HepG2 (cell line): ENCODE results near the gene PRSS8. TPM values are rescaled to one million over a fixed set of nuclear protein-coding genes. Genes with fewer than 3 reads are reported as not detected.

Source experiments
- ATRX ChIP-seq: sonication (generic); formaldehyde crosslinking; IDR thresholded peaks from 2 replicates; pipeline ENCODE4 v1.4.0; 2020; ENCODE audit warnings: missing genetic modification reagents, borderline replicate concordance
- BATF2 ChIP-seq: sonication (generic); formaldehyde crosslinking; IDR thresholded peaks from 2 replicates; pipeline ENCODE4 v1.8.0; 2022; ENCODE audit warnings: mild to moderate bottlenecking, missing genetic modification reagents, moderate library complexity
- CTCF ChIP-seq: sonication (generic); formaldehyde crosslinking; IDR thresholded peaks from 2 replicates; pipeline ENCODE4 v1.5.0; 2020; ENCODE audit warnings: mild to moderate bottlenecking, missing genetic modification reagents, moderate library complexity
- DNMT1 ChIP-seq: sonication (generic); formaldehyde crosslinking; IDR thresholded peaks from 2 replicates; pipeline ENCODE4 v1.5.1; 2020; ENCODE audit warnings: mild to moderate bottlenecking, missing genetic modification reagents
- HDAC6 ChIP-seq: fragments of 200-600 bp; sonication (generic); IDR thresholded peaks from 2 replicates; pipeline ENCODE4 v1.7.0; 2017; ENCODE audit warnings: mild to moderate bottlenecking, antibody characterized with exemption, low read length, low read depth
- HMGA1 ChIP-seq: sonication (generic); formaldehyde crosslinking; conservative IDR thresholded peaks from 2 replicates; pipeline ENCODE4 v1.4.0; 2020; ENCODE audit warnings: missing genetic modification reagents
- KAT8 ChIP-seq: IDR thresholded peaks from 2 replicates; pipeline ENCODE4 v1.6.1; 2016; ENCODE audit warnings: missing genetic modification reagents, missing compliant biosample characterization
- MTF1 ChIP-seq: sonication (generic); formaldehyde crosslinking; IDR thresholded peaks from 2 replicates; pipeline ENCODE4 v1.5.0; 2020; ENCODE audit warnings: missing genetic modification reagents
- PAWR ChIP-seq: sonication (generic); formaldehyde crosslinking; IDR thresholded peaks from 2 replicates; pipeline ENCODE4 v1.4.0; 2020; ENCODE audit warnings: missing genetic modification reagents, mild to moderate bottlenecking, borderline replicate concordance
- RXRA ChIP-seq: sonication (generic); formaldehyde crosslinking; IDR thresholded peaks from 2 replicates; pipeline ENCODE4 v1.5.1; 2020; ENCODE audit warnings: missing genetic modification reagents
- SIX4 ChIP-seq: sonication (generic); formaldehyde crosslinking; IDR thresholded peaks from 2 replicates; pipeline ENCODE4 v1.4.0; 2020; ENCODE audit warnings: missing genetic modification reagents
- SMAD9 ChIP-seq: sonication (generic); formaldehyde crosslinking; IDR thresholded peaks from 2 replicates; pipeline ENCODE4 v1.5.1; 2020; ENCODE audit warnings: mild to moderate bottlenecking, missing genetic modification reagents
- TEAD2 ChIP-seq: sonication (generic); formaldehyde crosslinking; IDR thresholded peaks from 2 replicates; pipeline ENCODE4 v1.9.0; 2021; ENCODE audit warnings: missing genetic modification reagents
- TGIF2 ChIP-seq: IDR thresholded peaks from 2 replicates; pipeline ENCODE4 v1.6.1; 2016; ENCODE audit warnings: control low read depth, missing compliant biosample characterization
- U2AF2 ChIP-seq: fragments of 200-400 bp; formaldehyde crosslinking; IDR thresholded peaks from 2 replicates; pipeline ENCODE4 v1.6.1; 2017; ENCODE audit warnings: low read depth, mild to moderate bottlenecking, low read length
- ZBTB39 ChIP-seq: sonication (generic); formaldehyde crosslinking; IDR thresholded peaks from 2 replicates; pipeline ENCODE4 v1.5.0; 2020; ENCODE audit warnings: missing genetic modification reagents
- ZNF20 ChIP-seq: sonication (generic); formaldehyde crosslinking; IDR thresholded peaks from 2 replicates; pipeline ENCODE4 v1.4.0; 2020; ENCODE audit warnings: mild to moderate bottlenecking, moderate library complexity, missing genetic modification reagents
- ZNF256 ChIP-seq: sonication (generic); formaldehyde crosslinking; conservative IDR thresholded peaks from 2 replicates; pipeline ENCODE4 v1.4.0; 2020; ENCODE audit warnings: missing genetic modification reagents
- ZNF441 ChIP-seq: sonication (generic); formaldehyde crosslinking; IDR thresholded peaks from 2 replicates; pipeline ENCODE4 v1.7.0; 2021; ENCODE audit warnings: missing genetic modification reagents, borderline replicate concordance
- ZNF746 ChIP-seq: sonication (generic); formaldehyde crosslinking; IDR thresholded peaks from 2 replicates; pipeline ENCODE4 v1.8.0; 2022; ENCODE audit warnings: mild to moderate bottlenecking, missing genetic modification reagents
- polyA plus RNA-seq, 8 experiments: library from polyadenylated mRNA; depleted of rRNA in 3 of 8; stranded (reverse) in 7 of 8; unstranded in 1 of 8; fragments of >200 nt; fragmentation: Illumina TruSeq in 4 of 8; extraction: Trizol in 4 of 8; gene quantifications; 2 replicates each; pipeline versions ENCODE4 v1.2.1 to v1.2.3, GENCODE V29; 2011 to 2016; ENCODE audit warnings: low read depth in 4 of 8, missing spikeins in 1 of 8, mixed read lengths in 1 of 8; ENCODE audit not compliant: insufficient read depth in 1 of 8
- total RNA-seq, 5 experiments: library from RNA; depleted of rRNA; stranded (reverse); fragments of >200 nt; fragmentation: Illumina TruSeq; extraction: Trizol; gene quantifications; 2 replicates each; pipeline ENCODE4 v1.2.3, GENCODE V29; 2016; ENCODE audit warnings: low read depth in 1 of 5
- TF ChIP-seq, protein P1 (sequence below), 2 experiments: sonication (generic) in 1 of 2; formaldehyde crosslinking in 1 of 2; IDR thresholded peaks; 2 replicates each; pipeline versions ENCODE4 v1.4.0 to v1.6.1; 2018 to 2020; ENCODE audit warnings: missing genetic modification reagents in 2 of 2, borderline replicate concordance in 1 of 2, low read depth in 1 of 2, mild to moderate bottlenecking in 1 of 2, missing biosample characterization in 1 of 2
- TF ChIP-seq, protein P2 (sequence below): conservative IDR thresholded peaks from 2 replicates; pipeline ENCODE4 v1.6.1; 2018; ENCODE audit warnings: missing genetic modification reagents

PRSS8 gene
- total and polyA plus RNA-seq, 2 of the 13 experiments (the other 11 are each of a cell fraction or from before 2014, with no cell fraction given) = 2.6 to 7.2 TPM

DNA sequence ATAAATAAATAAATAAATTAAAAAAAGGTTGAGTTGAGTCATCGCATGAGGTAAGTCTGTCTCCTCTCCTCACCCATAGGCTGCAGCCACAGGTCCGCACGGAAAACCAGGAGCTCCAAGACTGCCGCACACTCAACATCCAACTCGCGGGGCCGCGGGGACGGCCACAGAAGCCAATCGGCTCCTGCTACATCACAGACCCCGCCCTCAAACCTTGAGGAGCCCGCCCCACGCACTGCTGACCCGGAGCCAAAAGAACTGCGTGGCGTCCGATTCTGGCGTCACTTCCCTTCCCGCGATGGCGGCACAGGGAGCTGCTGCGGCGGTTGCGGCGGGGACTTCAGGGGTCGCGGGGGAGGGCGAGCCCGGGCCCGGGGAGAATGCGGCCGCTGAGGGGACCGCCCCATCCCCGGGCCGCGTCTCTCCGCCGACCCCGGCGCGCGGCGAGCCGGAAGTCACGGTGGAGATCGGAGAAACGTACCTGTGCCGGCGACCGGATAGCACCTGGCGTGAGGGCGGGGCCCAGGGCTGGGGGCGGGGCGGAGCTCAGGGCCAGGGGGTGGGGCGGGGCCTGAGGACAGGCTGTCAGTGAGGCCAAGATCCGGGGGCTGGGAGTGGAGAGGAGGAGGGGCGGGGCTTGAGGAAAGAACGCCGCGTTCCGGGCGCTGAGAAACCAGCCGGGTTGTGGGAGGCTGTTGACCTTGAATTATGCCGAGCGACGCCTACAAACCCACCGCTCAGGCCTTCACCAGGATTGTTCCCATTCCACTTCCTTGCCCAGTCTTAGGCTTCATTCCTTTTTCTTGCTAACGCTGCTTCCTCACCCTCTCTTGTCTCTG is 17.9 kb downstream of the PRSS8 start, which contains the start of gene KAT8 (continued):
- TF ChIP-seq, protein P1, sequence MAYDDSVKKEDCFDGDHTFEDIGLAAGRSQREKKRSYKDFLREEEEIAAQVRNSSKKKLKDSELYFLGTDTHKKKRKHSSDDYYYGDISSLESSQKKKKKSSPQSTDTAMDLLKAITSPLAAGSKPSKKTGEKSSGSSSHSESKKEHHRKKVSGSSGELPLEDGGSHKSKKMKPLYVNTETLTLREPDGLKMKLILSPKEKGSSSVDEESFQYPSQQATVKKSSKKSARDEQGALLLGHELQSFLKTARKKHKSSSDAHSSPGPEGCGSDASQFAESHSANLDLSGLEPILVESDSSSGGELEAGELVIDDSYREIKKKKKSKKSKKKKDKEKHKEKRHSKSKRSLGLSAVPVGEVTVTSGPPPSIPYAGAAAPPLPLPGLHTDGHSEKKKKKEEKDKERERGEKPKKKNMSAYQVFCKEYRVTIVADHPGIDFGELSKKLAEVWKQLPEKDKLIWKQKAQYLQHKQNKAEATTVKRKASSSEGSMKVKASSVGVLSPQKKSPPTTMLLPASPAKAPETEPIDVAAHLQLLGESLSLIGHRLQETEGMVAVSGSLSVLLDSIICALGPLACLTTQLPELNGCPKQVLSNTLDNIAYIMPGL (CRISPR knock-in tag; IDR thresholded peaks at IDR 0.05; ENCODE audit: borderline replicate concordance in 1 of 2, low read depth in 1 of 2) = peak; percentile 63 to 81
- TF ChIP-seq CTCF (CRISPR knock-in tag) (peak; percentile 10; the same call in 1 of the 2 replicates), BATF2 (CRISPR knock-in tag) (peak; percentile 62; the same call in 1 of the 2 replicates), TEAD2 (CRISPR knock-in tag) (no peak), KAT8 (CRISPR knock-in tag) (peak; percentile 97), U2AF2 (no peak), MTF1 (CRISPR knock-in tag) (no peak), HMGA1 (CRISPR knock-in tag) (no peak), PAWR (CRISPR knock-in tag) (no peak), SIX4 (0 out of 2 replicates have a peak, but pooled peaks have one; percentile 11), ZNF20 (no peak), DNMT1 (no peak), HDAC6 (no peak), RXRA (peak; percentile 46; the same call in 1 of the 2 replicates), ZBTB39 (no peak), ATRX (no peak), SMAD9 (no peak), ZNF256 (CRISPR knock-in tag) (peak; percentile 36; the same call in 1 of the 2 replicates), TGIF2 (no peak), ZNF746 (CRISPR knock-in tag) (peak; percentile 39; the same call in 1 of the 2 replicates), ZNF441 (no peak; the same call in 1 of the 2 replicates)
- TF ChIP-seq, protein P2, sequence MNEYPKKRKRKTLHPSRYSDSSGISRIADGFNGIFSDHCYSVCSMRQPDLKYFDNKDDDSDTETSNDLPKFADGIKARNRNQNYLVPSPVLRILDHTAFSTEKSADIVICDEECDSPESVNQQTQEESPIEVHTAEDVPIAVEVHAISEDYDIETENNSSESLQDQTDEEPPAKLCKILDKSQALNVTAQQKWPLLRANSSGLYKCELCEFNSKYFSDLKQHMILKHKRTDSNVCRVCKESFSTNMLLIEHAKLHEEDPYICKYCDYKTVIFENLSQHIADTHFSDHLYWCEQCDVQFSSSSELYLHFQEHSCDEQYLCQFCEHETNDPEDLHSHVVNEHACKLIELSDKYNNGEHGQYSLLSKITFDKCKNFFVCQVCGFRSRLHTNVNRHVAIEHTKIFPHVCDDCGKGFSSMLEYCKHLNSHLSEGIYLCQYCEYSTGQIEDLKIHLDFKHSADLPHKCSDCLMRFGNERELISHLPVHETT = peak; percentile 97
